Central memory CD8-positive, alpha-beta T cell (primary cell): ENCODE measurements around the gene CNGA2.

ENCODE experiments used
- ATAC-seq: fragments of 150-1000 bp; cut with Tn5 transposase; replicated peaks from 2 replicates; pipeline ENCODE4 v1.10.0; 2022; ENCODE audit warnings: mild to moderate bottlenecking, moderate FRiP score, moderate number of reproducible peaks; ENCODE audit not compliant: poor library complexity, severe bottlenecking; ENCODE audit errors: extremely low read depth
- DNase-seq, 2 donors: peaks; one replicate each; pipeline ENCODE4 v3.0.0; 2021; ENCODE audit warnings: low spot score in 2 of 2
- H3K27ac Mint-ChIP-seq: one replicate; pipeline ENCODE4 v1.8.0; 2022; ENCODE audit warnings: low read depth, mild to moderate bottlenecking, moderate library complexity, mixed read lengths
- H3K27me3 Mint-ChIP-seq: one replicate; pipeline ENCODE4 v1.8.0; 2022; ENCODE audit warnings: mixed read lengths
- H3K36me3 Mint-ChIP-seq: one replicate; pipeline ENCODE4 v1.8.0; 2022; ENCODE audit warnings: mild to moderate bottlenecking, moderate library complexity, mixed read lengths; ENCODE audit not compliant: insufficient read depth
- H3K4me1 Mint-ChIP-seq: one replicate; pipeline ENCODE4 v1.8.0; 2022; ENCODE audit warnings: mixed read lengths
- H3K4me3 Mint-ChIP-seq: one replicate; pipeline ENCODE4 v1.8.0; 2022; ENCODE audit warnings: mild to moderate bottlenecking, moderate library complexity, mixed read lengths
- H3K9me3 Mint-ChIP-seq: one replicate; pipeline ENCODE4 v1.8.0; 2022; ENCODE audit warnings: mixed read lengths

CNGA2 gene

DNA sequence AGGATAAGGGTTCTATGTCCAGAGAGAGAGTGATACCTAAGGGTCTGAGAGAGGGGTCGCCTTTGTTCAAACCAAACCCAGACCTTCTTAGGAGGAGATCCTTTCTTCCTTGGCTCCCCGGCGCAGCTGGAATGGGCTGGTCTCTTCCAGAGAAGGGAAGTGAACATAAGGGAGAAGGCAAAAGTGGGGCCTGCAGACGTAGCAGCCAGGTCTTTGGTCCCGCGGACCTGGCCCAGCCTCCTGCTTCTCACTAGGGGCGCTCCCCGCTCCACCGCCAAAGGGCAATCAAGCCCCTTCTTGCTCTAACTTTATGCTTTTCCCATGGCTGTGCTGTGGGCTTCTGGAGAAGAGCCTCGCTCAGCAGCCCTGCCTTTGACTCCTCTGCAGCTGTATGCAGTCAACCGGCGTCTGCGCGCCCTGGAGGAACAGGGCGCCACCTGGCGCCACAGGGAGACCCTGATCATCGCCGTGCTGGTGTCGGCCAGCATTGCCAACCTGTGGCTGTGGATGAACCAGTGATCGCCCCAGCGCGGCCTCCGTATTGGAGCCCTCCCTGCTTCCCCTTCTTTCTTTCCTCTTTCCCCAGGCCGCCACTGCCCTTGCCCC is 12.2 kb upstream of the CNGA2 start:
- Mint-ChIP-seq H3K4me3 (no peak overlapping the region), H3K27me3 (peaks cover 4% of the 10 kb centered on the region), H3K4me1 (no peaks in the 10 kb centered on the region), H3K36me3 (no peaks in the 10 kb centered on the region), H3K27ac (no peak overlapping the region), H3K9me3 (no peaks in the 10 kb centered on the region)
- ATAC-seq: no peak
- DNase-seq: no peak

DNA sequence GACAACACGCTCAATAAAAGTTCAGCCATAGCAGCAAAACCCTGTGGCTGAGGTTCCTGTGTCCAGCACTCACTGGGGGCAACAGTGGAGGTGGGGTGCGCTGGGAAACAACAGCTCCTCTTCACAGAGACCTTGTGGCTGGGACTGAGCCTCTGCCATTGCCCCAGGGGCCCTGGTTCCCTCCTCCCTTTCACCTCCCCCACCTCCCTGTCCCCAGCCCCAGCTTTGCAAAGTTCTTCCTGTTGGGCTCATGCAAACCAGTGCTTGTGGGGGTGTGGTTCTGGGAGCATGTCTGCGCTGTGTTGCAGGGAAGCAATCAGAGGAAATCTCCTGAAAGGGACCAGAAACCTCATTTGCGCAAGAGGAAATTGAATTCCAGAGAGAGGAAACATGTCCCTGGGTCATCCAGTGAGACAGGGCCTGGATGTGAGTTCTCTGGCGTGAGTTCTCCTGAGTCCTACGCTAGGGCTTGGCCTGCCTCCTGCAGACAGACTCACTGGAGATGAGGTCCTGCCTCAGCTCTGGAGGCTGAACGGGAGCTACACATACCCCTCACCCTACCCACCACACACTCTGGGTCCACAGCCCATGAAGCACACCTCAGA is 11.3 kb upstream of the CNGA2 start:
- no peak for ATAC-seq

DNA sequence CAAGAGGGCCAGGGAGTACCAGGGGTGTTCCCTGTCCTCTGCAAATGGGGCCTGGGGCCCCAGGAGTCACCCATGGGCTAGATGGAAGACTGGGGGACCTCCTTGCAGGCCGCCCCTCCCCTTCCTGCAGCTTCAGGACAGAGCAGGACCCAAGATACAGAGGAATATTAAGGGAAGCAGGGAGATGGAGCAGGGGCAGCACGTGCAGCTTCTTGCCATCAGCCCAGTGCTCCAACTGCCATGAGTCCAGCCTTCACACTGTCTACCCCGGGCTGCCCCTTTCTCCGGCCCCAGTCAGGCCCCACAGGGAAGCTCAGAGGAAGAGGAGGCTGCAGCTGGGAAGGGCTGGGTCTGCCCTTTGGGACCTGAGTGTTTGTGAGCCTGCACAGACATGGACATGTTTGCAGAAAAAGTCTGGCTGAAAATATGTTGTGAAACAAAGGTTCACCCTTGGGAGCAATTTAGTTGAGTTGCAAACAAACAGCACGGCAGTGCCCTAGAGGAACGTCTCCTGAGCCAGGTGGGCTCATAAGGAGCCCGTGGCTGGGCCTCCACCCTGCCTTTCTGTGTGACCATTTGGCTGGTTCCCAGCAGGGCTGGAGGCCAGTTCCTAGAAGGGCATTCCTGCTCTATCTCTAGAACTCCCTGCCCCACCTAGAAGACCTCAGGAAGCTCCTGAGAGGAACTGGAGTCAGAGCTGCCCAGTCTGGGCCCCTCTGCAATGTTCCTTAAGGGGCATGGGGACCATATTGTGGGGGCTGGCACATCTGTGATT is 9.8 kb upstream of the CNGA2 start:
- H3K4me3 Mint-ChIP-seq: no peak overlapping the region
- ATAC-seq (no peak), DNase-seq (no peak)
- H3K27me3 Mint-ChIP-seq: no peaks in the 10 kb centered on the region
- no peaks in the 10 kb centered on the region for H3K36me3 Mint-ChIP-seq
- no peaks in the 10 kb centered on the region for H3K4me1 Mint-ChIP-seq
- no peak overlapping the region for H3K27ac Mint-ChIP-seq
- H3K9me3 Mint-ChIP-seq: no peaks in the 10 kb centered on the region

More for the DNA sequence above, 11.3 kb upstream of the CNGA2 start:
- DNase-seq: no peak
- Mint-ChIP-seq H3K4me3 (no peak overlapping the region), H3K27ac (no peak overlapping the region), H3K27me3 (no peaks in the 10 kb centered on the region), H3K9me3 (no peaks in the 10 kb centered on the region), H3K4me1 (no peaks in the 10 kb centered on the region), H3K36me3 (no peaks in the 10 kb centered on the region)

DNA sequence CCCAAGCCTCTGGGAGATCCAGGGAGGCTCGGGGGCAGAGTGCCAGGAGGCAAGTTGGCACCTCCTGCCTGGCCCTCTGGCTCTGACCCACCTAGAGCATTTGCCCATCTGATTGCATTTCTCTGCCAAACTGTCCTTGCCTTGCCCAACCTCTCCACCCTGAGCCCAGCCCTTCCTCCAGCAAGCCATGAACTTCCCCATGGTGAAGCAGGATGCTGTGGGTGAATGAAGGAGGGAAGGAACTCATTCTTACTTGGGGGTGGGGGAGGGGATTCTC is 9.3 kb upstream of the CNGA2 start:
- no peak overlapping the region for H3K27ac Mint-ChIP-seq
- no peaks in the 10 kb centered on the region for H3K4me1 Mint-ChIP-seq
- ATAC-seq: no peak
- H3K36me3 Mint-ChIP-seq: no peaks in the 10 kb centered on the region
- H3K9me3 Mint-ChIP-seq: no peaks in the 10 kb centered on the region
- H3K27me3 Mint-ChIP-seq: no peaks in the 10 kb centered on the region
- H3K4me3 Mint-ChIP-seq: no peak overlapping the region
- no peak for DNase-seq

DNA sequence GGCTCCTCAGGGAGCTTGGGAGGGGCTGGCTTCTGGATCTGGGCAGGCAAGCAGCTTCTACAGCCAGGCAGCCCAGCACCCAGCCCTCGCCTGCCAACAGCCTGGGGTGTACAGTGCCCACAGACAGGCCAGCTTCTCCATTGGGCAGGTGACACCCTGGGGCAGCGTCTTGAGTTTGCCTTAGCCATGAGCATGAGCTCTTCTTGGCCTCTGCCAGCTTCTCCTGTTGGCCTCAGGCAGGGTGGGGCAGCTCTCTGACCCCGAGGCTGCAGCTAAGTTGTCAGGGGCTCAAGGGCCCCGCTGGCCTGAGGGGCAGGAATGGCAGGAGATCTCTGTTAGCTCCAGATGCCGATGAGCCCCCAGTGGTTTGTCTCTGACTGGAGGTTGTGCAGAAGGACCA is 7.8 kb upstream of the CNGA2 start:
- Mint-ChIP-seq H3K36me3 (no peaks in the 10 kb centered on the region), H3K4me3 (no peak overlapping the region), H3K4me1 (no peaks in the 10 kb centered on the region), H3K27me3 (peaks cover under 1% of the 10 kb centered on the region), H3K27ac (no peak overlapping the region), H3K9me3 (no peaks in the 10 kb centered on the region)
- DNase-seq (no peak), ATAC-seq (no peak)

DNA sequence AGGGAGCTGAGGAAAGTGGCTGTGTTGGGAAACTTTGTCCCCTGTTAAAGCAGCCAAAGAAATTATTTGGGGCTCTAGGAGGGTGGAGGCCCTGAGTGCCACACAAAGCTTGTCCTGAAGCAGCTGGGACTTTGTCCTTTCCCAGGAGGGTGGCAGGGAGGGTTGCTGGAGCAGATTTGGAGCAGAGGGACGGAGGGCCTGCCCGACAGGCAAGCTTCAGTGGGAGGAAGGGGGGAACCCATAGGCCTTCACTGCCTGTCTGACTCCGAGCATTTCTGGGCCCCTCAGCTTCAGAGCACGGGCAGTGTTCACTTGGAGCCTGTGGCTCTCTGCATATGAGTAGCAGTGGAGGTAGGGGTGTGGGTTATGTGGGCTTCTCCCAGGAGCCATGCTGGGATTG is 7.2 kb upstream of the CNGA2 start:
- ATAC-seq: no peak
- H3K27ac Mint-ChIP-seq: no peak overlapping the region

DNA sequence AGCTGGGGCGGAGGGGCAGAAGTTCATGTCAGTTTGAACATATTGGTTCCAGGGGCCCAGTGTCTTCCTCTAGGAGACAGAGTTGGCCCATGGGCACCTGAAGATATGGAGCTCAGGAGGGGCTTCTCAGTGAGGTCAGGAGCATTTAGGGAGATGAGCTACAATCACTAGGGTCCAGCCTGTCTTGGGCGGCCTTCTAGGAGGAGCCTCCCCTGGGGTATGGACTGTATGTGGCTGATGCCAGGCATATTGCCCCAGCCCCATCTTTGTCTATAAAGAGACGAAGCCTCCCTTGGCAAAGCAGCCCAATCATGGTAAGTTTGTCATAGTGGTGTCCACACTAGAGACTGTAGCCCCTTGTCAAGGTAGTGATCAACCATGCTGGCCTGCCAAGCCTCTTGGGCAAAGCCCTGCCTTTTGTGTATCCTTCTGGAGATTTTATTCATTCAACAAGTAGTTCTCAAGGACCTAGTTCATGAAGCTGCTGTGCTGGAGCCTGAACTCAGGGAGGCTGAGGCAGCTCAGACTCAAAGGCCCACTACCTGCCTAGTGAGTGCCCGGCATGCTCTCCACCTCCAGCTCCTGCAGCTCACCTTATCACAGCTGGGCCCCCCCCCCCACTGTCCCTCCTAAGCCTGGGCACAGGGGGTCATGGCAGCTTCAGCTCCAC is 5.4 kb upstream of the CNGA2 start:
- Mint-ChIP-seq H3K27me3 (peaks cover 16% of the 10 kb centered on the region), H3K9me3 (no peaks in the 10 kb centered on the region), H3K36me3 (no peaks in the 10 kb centered on the region), H3K27ac (no peak overlapping the region), H3K4me3 (no peak overlapping the region), H3K4me1 (no peaks in the 10 kb centered on the region)
- ATAC-seq (no peak), DNase-seq (no peak)

More for the DNA sequence above, 7.2 kb upstream of the CNGA2 start:
- H3K36me3 Mint-ChIP-seq: no peaks in the 10 kb centered on the region
- H3K4me1 Mint-ChIP-seq: no peaks in the 10 kb centered on the region
- H3K4me3 Mint-ChIP-seq: no peak overlapping the region
- peaks cover 7% of the 10 kb centered on the region for H3K27me3 Mint-ChIP-seq
- DNase-seq: no peak
- H3K9me3 Mint-ChIP-seq: no peaks in the 10 kb centered on the region

DNA sequence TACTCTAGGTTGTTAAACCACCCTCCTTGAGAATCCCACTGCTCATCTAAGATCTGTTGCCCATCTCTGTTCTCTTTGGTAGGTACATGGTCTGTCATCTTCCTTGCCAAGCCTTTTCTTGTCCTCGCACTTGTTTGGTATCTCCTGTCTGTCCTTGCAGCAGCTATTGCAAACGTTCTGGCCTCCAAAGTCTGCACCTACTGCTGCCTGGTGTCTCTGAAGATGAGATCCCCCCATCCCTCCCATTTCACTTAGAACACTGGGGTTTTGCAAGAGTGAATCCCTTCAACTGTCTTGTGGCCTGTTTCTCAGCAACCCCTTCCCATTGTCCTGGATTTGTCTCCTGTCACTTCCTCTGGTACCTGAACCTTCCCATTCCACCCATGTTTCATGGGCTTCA is 673 bp downstream of the CNGA2 start:
- Mint-ChIP-seq H3K27me3 (peaks cover 16% of the 10 kb centered on the region), H3K4me3 (no peak overlapping the region), H3K4me1 (no peaks in the 10 kb centered on the region)

DNA sequence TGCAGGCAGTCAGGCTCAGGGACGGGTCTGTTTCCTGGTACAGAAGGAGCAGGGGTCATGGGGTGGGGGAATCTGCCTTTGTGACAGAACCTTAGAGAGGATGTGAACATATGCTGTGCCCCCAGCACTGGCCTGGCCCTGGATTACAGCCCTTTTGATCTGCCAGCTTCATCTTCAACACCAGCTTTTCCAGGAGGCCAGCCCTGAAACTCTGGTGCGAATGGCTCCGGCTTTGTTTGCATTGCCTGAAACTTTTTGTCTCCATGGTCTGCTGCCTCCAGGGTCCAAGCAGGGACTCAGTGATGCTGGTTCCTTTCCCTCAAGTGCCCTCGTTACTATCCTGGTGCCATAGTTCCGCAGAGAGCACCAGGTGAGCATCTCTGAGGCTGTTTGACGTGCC is 2.1 kb downstream of the CNGA2 start:
- H3K4me1 Mint-ChIP-seq: no peaks in the 10 kb centered on the region
- H3K9me3 Mint-ChIP-seq: no peaks in the 10 kb centered on the region
- ATAC-seq: no peak
- H3K27ac Mint-ChIP-seq: no peak overlapping the region
- DNase-seq: no peak
- H3K27me3 Mint-ChIP-seq: peaks cover 15% of the 10 kb centered on the region
- H3K36me3 Mint-ChIP-seq: no peaks in the 10 kb centered on the region
- H3K4me3 Mint-ChIP-seq: no peak overlapping the region

More for the DNA sequence above, 673 bp downstream of the CNGA2 start:
- no peak for ATAC-seq
- H3K27ac Mint-ChIP-seq: no peak overlapping the region
- H3K9me3 Mint-ChIP-seq: no peaks in the 10 kb centered on the region
- DNase-seq: no peak
- H3K36me3 Mint-ChIP-seq: no peaks in the 10 kb centered on the region

DNA sequence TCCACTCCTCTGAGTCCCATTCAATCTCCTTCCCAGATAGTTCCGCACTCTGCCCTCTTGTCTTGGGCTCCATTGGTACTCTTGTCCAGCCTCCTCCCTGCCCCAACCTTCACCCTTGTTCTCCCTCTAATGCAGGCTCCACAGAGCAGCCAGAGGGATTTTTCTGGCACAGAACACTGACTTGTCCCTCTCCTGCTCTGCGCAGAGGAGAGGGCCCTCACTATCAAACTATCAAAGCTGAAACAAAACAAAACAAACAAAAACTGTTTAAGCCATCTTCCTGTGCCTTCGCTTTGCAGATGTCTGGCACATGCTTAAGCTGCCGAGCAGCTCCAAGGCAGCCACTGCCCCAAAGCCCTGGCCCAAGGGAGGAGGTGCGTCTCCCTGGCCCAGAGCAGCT is 2.9 kb downstream of the CNGA2 start:
- Mint-ChIP-seq H3K4me1 (no peaks in the 10 kb centered on the region), H3K27ac (no peak overlapping the region), H3K4me3 (no peak overlapping the region), H3K27me3 (peaks cover 7% of the 10 kb centered on the region), H3K36me3 (no peaks in the 10 kb centered on the region), H3K9me3 (no peaks in the 10 kb centered on the region)
- no peak for ATAC-seq
- no peak for DNase-seq

DNA sequence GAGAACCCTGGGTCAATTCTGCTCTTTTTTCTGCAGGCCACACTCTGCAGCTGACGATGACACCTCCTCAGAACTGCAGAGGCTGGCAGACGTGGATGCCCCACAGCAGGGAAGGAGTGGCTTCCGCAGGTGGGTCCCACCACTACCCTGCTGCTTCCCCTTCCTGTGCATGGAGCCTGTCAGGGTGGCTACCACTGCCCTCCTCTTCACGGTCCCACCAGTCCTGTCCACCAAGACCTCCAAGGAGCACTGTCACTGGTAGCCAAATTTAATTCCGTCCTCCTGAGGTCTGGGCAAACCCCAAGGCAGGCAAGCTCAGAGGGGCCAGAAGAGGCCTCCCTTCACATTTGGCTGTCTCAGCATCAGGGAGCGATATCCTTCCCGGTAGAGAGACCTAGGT is 4.2 kb downstream of the CNGA2 start:
- H3K36me3 Mint-ChIP-seq: no peaks in the 10 kb centered on the region
- H3K9me3 Mint-ChIP-seq: no peaks in the 10 kb centered on the region
- no peak overlapping the region for H3K4me3 Mint-ChIP-seq
- no peak for DNase-seq
- no peak overlapping the region for H3K27ac Mint-ChIP-seq
- no peak for ATAC-seq
- H3K4me1 Mint-ChIP-seq: no peaks in the 10 kb centered on the region
- no peaks in the 10 kb centered on the region for H3K27me3 Mint-ChIP-seq

DNA sequence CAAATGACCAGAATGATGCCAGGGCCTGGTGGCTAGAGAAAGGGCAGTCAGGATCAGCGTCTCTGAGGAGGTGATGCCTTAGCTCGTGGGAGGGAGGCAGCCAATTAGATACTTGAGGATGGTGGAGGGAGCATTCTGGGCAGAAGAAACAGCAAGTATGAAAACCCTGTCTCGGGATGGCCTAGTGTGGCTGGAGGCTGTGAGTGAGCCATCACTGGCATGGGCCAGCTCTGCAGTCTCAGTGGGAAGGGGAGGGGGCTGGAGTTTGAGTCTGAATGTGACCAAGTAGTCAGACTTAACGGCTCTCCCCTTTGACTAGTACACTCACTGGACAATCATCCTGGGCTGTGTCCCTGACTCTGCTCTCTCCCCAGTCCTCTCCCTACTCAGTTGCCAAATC is 7.1 kb downstream of the CNGA2 start:
- DNase-seq: no peak
- Mint-ChIP-seq H3K27me3 (no peaks in the 10 kb centered on the region), H3K36me3 (no peaks in the 10 kb centered on the region), H3K4me3 (no peak overlapping the region), H3K27ac (no peak overlapping the region), H3K9me3 (no peaks in the 10 kb centered on the region), H3K4me1 (no peaks in the 10 kb centered on the region)
- no peak for ATAC-seq

DNA sequence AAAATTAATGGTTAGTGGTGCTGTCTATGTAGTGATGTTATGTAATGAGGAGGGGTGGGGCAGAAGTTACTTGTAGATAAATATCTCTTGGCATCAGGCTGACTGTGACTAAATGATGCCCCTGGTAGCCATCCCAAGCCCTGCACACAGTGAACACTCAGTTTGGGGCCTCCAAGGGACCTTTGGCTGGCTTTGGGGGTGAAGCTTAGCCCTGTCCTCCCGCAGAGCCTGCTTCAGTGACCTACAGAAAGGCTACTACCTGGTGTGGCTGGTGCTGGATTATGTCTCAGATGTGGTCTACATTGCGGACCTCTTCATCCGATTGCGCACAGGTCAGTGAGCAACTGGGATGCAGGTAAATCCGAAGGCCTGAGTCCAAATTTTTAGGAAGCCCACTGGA is 7.8 kb downstream of the CNGA2 start:
- no peak for DNase-seq
- Mint-ChIP-seq H3K9me3 (no peaks in the 10 kb centered on the region), H3K36me3 (no peaks in the 10 kb centered on the region), H3K4me3 (no peak overlapping the region), H3K27me3 (no peaks in the 10 kb centered on the region), H3K4me1 (no peaks in the 10 kb centered on the region), H3K27ac (no peak overlapping the region)
- ATAC-seq: no peak
